GM18526 (cell line): ENCODE results near the gene ACSF2.

Experiments used
- POLR2A ChIP-seq: IDR thresholded peaks from 3 replicates; pipeline ENCODE4 v1.6.1; 2011; ENCODE audit not compliant: insufficient read length; ENCODE audit errors: extremely low read depth

ACSF2 gene

DNA sequence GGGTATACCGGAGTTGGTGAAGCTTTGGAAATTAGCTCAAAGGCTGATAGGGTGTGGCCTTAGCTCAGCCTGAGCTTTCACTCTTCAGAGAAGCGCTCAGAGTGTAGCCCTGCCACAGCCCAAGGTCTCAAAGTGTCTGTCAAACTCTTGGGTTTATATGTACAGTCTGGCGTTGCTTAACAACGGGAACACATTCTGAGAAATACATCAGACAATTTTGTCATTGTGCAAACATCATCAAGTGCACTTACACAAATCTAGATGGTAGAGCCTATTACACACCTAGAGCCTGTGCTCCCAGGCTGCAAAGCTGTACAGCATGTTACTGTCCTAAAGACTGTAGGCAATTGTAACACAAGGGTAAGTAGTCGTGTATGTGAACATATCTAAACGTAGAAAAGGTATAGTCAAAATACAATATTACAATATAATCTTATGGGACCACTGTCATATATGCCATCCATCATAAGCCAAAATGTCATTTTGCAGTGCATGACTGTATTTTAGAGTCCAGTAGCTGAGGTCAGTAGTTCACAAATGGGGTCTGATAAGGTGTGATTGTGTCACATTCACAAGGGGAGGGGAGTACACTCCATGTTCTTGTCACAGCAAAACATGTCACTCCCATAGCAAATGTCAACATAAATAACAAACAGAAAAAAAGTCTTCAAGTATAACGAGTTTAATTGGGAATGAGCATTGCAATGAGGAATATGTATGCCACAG is 22.0 kb downstream of the ACSF2 start:
- no peak for TF ChIP-seq POLR2A

DNA sequence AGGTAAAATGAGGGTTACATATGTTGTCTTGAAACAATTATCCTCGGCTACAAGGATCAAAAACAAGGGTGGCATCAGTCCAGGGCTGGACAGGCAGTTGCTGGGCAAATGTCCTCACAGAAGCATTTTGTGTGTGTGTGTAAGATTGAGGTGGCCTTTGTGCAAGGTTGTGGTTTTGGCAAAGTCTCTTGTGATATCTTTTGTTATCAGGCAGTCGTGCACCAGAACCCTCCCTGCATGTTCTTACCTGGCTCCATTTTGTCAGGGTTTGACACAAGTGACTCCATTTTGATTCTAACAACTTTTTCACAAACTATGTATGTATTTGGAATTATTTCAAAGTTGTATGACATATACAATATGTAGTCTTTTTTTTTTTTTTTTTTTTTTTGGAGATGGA is 22.6 kb downstream of the ACSF2 start:
- TF ChIP-seq POLR2A = no peak

- no peak for TF ChIP-seq POLR2A
These were observed 26.1 kb downstream of the ACSF2 start for GRCh38 chr17:50451943-50452629.

DNA sequence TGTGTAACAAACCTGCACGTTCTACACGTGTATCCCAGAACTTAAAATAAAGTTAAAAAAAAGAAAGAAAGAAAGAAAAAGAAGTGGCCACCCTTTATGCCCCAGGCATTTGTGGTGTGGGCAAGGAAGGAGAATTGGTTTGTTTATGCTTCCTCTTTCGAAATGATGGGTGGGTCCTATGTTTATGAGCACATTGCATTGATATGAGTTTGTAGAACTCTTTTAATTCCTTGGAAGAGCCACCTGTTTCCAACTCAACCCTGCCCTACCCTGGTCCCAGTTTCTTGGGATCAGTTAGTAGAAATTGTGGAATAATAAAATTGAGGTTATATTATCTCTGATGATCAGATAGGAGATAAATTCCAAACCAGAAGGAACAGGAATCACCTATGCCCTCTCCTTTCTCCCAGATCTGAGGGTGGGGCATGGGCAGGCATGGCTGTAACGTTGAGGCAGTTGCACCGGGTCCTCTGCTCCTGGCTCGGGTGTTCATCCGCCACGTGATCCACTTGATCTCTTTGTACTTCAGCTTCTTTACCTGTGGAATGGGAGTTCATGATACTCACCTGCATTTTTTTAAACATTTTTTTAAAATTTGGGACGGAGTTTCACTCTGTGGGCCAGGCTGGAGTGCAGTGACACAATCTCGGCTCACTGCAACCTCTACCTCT is 26.7 kb downstream of the ACSF2 start:
- TF ChIP-seq POLR2A = no peak

DNA sequence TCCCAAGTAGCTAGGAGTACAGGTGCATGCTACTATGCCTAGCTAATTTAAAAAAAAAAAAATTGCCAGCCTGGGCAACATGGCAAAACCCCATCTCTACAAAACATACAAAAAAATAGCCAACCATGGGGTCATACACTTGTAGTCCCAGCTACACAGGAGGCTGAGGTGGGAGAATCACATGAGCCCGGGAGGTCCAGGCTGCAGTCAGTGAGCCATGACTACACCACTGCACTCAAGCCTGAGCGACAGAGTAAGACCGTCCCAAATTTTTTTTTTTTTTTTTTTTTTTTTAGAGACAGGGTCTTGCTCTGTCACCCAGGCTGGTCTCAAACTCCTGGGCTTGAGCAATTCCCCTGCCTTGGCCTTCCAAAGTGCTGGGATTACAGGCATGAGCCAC is 27.9 kb downstream of the ACSF2 start:
- no peak for TF ChIP-seq POLR2A

- TF ChIP-seq POLR2A = no peak
These were observed 31.6 kb downstream of the ACSF2 start for GRCh38 chr17:50457621-50458020.

DNA sequence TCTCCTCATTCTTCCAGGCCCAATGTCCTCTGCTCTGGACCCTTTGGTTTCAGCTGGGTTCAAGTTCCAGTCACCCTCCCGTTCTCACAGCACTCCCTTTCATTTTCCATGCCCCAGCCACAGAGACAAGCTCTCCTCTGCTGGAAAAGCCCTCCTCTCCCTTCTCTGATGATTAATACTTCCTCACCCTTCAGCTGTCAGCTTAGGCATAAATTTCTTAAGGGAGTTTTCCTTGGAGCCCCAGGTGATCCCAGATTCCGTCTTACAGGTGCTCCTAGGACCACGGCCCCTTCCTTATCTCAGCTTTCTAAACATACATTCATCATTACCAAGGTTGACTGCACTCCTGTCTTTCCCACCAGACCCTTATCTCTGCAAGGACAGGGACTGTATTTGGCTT is 32.3 kb downstream of the ACSF2 start:
- TF ChIP-seq POLR2A = no peak

- no peak for TF ChIP-seq POLR2A
These were observed 33.0 kb downstream of the ACSF2 start for GRCh38 chr17:50458701-50459676.

GRCh38 chr17:50459756-50460155 is 33.7 kb downstream of the ACSF2 start:
- no peak for TF ChIP-seq POLR2A

DNA sequence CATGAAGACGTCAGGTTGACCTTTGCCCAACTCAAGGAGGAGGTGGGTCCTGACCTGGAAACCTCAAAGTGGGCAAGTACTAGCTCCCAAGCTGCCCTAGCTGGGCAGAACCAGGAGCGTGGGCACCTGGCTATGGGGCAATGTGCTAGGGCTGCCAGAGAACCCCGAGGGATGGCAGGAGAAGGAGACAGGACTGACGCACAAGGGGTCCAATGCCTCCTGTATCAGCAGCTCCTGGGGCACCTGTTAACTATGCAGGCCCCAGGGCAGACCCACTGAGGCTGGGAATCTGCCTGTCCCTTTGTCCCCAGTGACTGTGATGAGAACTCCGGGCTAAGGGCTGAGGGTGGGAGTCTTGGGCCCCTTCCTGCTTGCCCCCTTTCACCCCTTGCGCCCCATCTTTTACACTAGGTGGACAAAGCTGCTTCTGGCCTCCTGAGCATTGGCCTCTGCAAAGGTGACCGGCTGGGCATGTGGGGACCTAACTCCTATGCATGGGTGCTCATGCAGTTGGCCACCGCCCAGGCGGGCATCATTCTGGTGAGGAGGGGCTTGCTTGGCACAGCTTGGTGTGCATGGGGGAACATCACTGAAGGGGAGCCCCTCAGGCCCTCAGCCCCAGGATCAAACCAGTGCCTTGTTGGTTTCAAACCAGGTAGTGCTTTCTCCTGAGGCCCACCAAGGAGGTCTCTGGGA is 35.0 kb downstream of the ACSF2 start:
- no peak for TF ChIP-seq POLR2A

GRCh38 chr17:50461550-50462132 is 35.6 kb downstream of the ACSF2 start:
- no peak for TF ChIP-seq POLR2A

DNA sequence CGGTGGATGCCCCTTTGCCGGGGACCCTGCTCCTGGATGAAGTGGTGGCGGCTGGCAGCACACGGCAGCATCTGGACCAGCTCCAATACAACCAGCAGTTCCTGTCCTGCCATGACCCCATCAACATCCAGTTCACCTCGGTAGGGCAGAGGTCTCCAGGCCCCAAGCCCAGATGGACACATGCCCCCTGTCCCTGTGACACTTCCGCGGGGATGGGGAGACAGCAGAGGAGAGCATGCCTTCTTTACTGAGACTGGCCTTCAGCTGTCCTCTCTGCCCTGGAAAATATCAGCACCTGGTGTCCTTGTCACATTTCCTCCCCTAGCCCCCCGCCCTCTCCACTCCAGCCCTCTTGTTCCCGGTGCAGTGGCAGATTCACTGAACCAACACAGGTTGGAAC is 36.4 kb downstream of the ACSF2 start:
- no peak for TF ChIP-seq POLR2A

DNA sequence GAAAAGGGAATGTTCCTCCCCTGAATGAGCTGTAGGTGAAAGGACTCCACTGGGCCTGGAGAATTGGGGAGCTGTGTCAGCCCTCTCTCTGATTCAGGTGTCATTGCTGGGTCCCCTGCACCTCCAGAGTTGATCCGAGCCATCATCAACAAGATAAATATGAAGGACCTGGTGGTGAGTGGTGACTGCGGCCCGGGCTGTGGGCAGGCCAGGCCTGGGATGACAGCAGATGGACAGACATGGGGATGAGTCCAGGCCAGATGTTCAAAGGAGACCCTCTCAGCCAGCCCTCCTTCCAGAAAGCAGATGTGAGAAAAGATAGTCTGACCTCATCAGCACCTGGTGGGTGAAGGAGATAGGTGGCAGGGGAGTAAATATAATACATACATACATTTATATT is 38.1 kb downstream of the ACSF2 start:
- TF ChIP-seq POLR2A = no peak

DNA sequence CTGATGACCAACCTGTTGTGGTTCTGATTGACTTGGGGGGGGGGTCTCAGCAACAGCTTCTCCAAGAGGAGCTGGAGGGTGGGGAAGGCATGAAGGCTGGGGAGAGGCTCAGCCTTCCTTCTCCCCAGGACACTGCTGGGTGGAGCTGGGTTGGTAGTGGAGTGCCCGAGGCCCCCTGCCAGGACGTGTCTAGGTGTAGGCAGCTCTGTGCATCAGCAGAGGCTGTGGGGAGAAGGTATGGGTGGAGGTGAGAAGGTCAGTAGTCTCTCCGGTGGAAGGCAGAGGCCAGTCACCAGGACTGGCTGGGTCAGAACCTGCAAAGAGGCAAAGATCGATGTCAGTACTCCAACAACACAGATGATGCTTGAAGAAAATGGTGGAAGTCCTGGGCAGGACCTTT is 38.7 kb downstream of the ACSF2 start:
- TF ChIP-seq POLR2A = no peak
